Osteoblast (primary cell): Measurements from ENCODE around the gene CCBE1. TPM values are rescaled to one million over a fixed set of nuclear protein-coding genes. Genes with fewer than 3 reads are reported as not detected.

Experiments used
- DNase-seq: peaks from one replicate; pipeline ENCODE4 v3.0.0; 2011; ENCODE audit warnings: low spot score, mixed read lengths; ENCODE audit not compliant: insufficient read length; ENCODE audit errors: missing footprints
- H2AFZ ChIP-seq: 2 replicates; pipeline ENCODE4 v1.6.0; 2011; ENCODE audit warnings: mild to moderate bottlenecking, low read length
- H3K27ac ChIP-seq: 2 replicates; pipeline ENCODE4 v1.5.1; 2011; ENCODE audit warnings: mild to moderate bottlenecking, low read depth, low read length, moderate library complexity
- H3K27me3 ChIP-seq: 2 replicates; pipeline ENCODE4 v1.6.0; 2012; ENCODE audit warnings: mild to moderate bottlenecking, control low read depth, inconsistent platforms, low read length, moderate library complexity; ENCODE audit not compliant: insufficient read depth
- H3K36me3 ChIP-seq: 2 replicates; pipeline ENCODE4 v1.5.1; 2011; ENCODE audit warnings: mild to moderate bottlenecking, low read length, control low read depth, moderate library complexity; ENCODE audit not compliant: insufficient read depth
- H3K4me1 ChIP-seq: 2 replicates; pipeline ENCODE4 v1.5.1; 2011; ENCODE audit warnings: mild to moderate bottlenecking, low read length, control low read depth, moderate library complexity; ENCODE audit not compliant: insufficient read depth
- H3K4me2 ChIP-seq: 2 replicates; pipeline ENCODE4 v1.6.0; 2011; ENCODE audit warnings: mild to moderate bottlenecking, low read length; ENCODE audit not compliant: insufficient read depth
- H3K4me3 ChIP-seq: fragments of 200-600 bp; sonication (generic); 3 replicates; pipeline ENCODE4 v1.5.1; 2012; ENCODE audit warnings: mild to moderate bottlenecking, low read length, inconsistent platforms; ENCODE audit not compliant: insufficient read depth
- H3K79me2 ChIP-seq: 2 replicates; pipeline ENCODE4 v1.6.0; 2012; ENCODE audit warnings: mild to moderate bottlenecking, low read length, control low read depth, inconsistent platforms; ENCODE audit not compliant: insufficient read depth
- H3K9me3 ChIP-seq: 2 replicates; pipeline ENCODE4 v1.5.1; 2011; ENCODE audit warnings: low read depth, low read length, control low read depth
- H4K20me1 ChIP-seq: 2 replicates; pipeline ENCODE4 v1.6.0; 2012; ENCODE audit warnings: mild to moderate bottlenecking, low read length, control low read depth; ENCODE audit not compliant: insufficient read depth
- total RNA-seq: library from RNA; depleted of rRNA; stranded (reverse); fragments of >200 nt; gene quantifications from 2 replicates; pipeline ENCODE4 v1.2.3, GENCODE V29; 2012
- TF ChIP-seq, protein P1 (sequence below): IDR thresholded peaks from 2 replicates; pipeline ENCODE4 v1.5.1; 2011; ENCODE audit warnings: mild to moderate bottlenecking, low read depth, low read length, moderate library complexity; ENCODE audit errors: extremely low read depth

Gene CCBE1
- total RNA-seq, 1 donor = 51.4 TPM

GRCh38 chr18:59597049-59597448 lies 100.2 kb downstream of the CCBE1 start:
- TF ChIP-seq, protein P1, sequence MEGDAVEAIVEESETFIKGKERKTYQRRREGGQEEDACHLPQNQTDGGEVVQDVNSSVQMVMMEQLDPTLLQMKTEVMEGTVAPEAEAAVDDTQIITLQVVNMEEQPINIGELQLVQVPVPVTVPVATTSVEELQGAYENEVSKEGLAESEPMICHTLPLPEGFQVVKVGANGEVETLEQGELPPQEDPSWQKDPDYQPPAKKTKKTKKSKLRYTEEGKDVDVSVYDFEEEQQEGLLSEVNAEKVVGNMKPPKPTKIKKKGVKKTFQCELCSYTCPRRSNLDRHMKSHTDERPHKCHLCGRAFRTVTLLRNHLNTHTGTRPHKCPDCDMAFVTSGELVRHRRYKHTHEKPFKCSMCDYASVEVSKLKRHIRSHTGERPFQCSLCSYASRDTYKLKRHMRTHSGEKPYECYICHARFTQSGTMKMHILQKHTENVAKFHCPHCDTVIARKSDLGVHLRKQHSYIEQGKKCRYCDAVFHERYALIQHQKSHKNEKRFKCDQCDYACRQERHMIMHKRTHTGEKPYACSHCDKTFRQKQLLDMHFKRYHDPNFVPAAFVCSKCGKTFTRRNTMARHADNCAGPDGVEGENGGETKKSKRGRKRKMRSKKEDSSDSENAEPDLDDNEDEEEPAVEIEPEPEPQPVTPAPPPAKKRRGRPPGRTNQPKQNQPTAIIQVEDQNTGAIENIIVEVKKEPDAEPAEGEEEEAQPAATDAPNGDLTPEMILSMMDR = no peak
- peaks cover 91% of the 10 kb centered on the region for H3K79me2 ChIP-seq

GRCh38 chr18:59593291-59593717 lies 103.9 kb downstream of the CCBE1 start:
- Histone ChIP-seq H3K4me2 (peak overlapping the region; percentile 13), H3K4me3 (no peak overlapping the region), H3K27me3 (no peaks in the 10 kb centered on the region), H3K9me3 (no peaks in the 10 kb centered on the region), H3K79me2 (peaks cover 90% of the 10 kb centered on the region), H3K36me3 (no peaks in the 10 kb centered on the region), H4K20me1 (peaks cover 7% of the 10 kb centered on the region), H2AFZ (no peak overlapping the region), H3K4me1 (peaks cover 25% of the 10 kb centered on the region), H3K27ac (peak overlapping the region; percentile 58)
- TF ChIP-seq, protein P1 = peak; percentile 37
- DNase-seq = peak; percentile 92

More at GRCh38 chr18:59597049-59597448, 100.2 kb downstream of the CCBE1 start:
- no peak for DNase-seq
- peaks cover 11% of the 10 kb centered on the region for H4K20me1 ChIP-seq
- no peak overlapping the region for H3K27ac ChIP-seq
- H3K4me3 ChIP-seq = no peak overlapping the region
- peaks cover 25% of the 10 kb centered on the region for H3K4me1 ChIP-seq
- H3K36me3 ChIP-seq = no peaks in the 10 kb centered on the region
- no peak overlapping the region for H2AFZ ChIP-seq
- no peaks in the 10 kb centered on the region for H3K27me3 ChIP-seq
- no peaks in the 10 kb centered on the region for H3K9me3 ChIP-seq
- no peak overlapping the region for H3K4me2 ChIP-seq

GRCh38 chr18:59592624-59593023 lies 104.6 kb downstream of the CCBE1 start:
- Histone ChIP-seq H3K9me3 (no peaks in the 10 kb centered on the region), H4K20me1 (peaks cover 7% of the 10 kb centered on the region), H2AFZ (no peak overlapping the region), H3K27ac (peak overlapping the region; percentile 58), H3K4me3 (no peak overlapping the region), H3K79me2 (peaks cover 86% of the 10 kb centered on the region), H3K36me3 (no peaks in the 10 kb centered on the region), H3K27me3 (no peaks in the 10 kb centered on the region), H3K4me1 (peaks cover 25% of the 10 kb centered on the region), H3K4me2 (no peak overlapping the region)
- TF ChIP-seq, protein P1 = no peak
- DNase-seq = no peak

DNA sequence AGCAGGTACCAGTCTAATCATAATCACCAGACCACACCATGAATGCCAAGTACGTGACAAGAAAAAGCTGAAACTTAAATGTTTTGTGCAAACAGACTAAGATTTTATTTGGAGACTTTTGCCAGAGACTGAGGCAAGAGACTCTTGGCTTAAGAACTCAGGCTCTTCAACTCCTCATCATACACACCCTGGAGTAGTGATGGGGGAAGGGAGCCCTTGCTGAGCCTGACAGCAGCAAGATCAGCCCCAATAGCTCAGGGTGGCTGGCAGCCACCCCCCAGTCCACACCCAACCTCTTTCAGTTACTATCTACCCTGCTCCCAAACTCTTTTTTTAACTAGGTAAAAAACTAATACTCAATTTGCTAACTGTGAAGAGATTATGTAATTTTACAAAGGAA lies 114.8 kb downstream of the CCBE1 start:
- DNase-seq = no peak
- no peaks in the 10 kb centered on the region for H3K27me3 ChIP-seq
- no peaks in the 10 kb centered on the region for H3K36me3 ChIP-seq
- H3K27ac ChIP-seq = no peak overlapping the region
- H3K4me2 ChIP-seq = no peak overlapping the region
- H3K4me1 ChIP-seq = no peaks in the 10 kb centered on the region
- H3K4me3 ChIP-seq = no peak overlapping the region
- no peak overlapping the region for H2AFZ ChIP-seq
- H4K20me1 ChIP-seq = peaks cover 32% of the 10 kb centered on the region
- peaks cover 91% of the 10 kb centered on the region for H3K79me2 ChIP-seq
- TF ChIP-seq, protein P1 = no peak
- H3K9me3 ChIP-seq = no peaks in the 10 kb centered on the region
